IPS DF 6.9 (cell line): ENCODE results near the gene CAPN5.

Experiments
- DNase-seq: peaks from one replicate; pipeline ENCODE4 v3.0.0-alpha.2; 2013; ENCODE audit warnings: low read depth, low spot score
- H3K27ac ChIP-seq: one replicate; pipeline ENCODE4 v1.5.1; 2013; ENCODE audit warnings: low read length, control low read depth
- H3K27me3 ChIP-seq: 2 replicates; pipeline ENCODE4 v1.6.1; 2013; ENCODE audit warnings: mild to moderate bottlenecking, low read length; ENCODE audit not compliant: control insufficient read depth, insufficient read depth
- H3K36me3 ChIP-seq: 2 replicates; pipeline ENCODE4 v1.6.1; 2013; ENCODE audit warnings: low read length; ENCODE audit not compliant: control insufficient read depth, insufficient read depth
- H3K4me1 ChIP-seq: 2 replicates; pipeline ENCODE4 v1.6.1; 2013; ENCODE audit warnings: low read length; ENCODE audit not compliant: control insufficient read depth, insufficient read depth
- H3K4me3 ChIP-seq: 2 replicates; pipeline ENCODE4 v1.5.1; 2013; ENCODE audit warnings: mild to moderate bottlenecking, low read length
- H3K9me3 ChIP-seq: 2 replicates; pipeline ENCODE4 v1.6.1; 2013; ENCODE audit warnings: low read length, inconsistent platforms; ENCODE audit not compliant: control insufficient read depth, insufficient read depth
- WGBS: extraction: QIAGEN DNeasy Blood & Tissue Kit; methylation state at CpG from one replicate; pipeline ENCODE4 v1.1.7; 2013; ENCODE audit warnings: mixed read lengths, missing lambda C conversion rate; ENCODE audit not compliant: insufficient read length, insufficient coverage; 5-methylcytosine and 5-hydroxymethylcytosine counted together

Gene CAPN5

GRCh38 chr11:77081976-77082836 is 15.4 kb downstream of the CAPN5 start:
- Histone ChIP-seq H3K9me3 (no peaks in the 10 kb centered on the region), H3K27me3 (no peaks in the 10 kb centered on the region), H3K36me3 (no peaks in the 10 kb centered on the region), H3K27ac (no peak overlapping the region), H3K4me1 (no peaks in the 10 kb centered on the region), H3K4me3 (no peak overlapping the region)
- no CpG with 5 or more reads among the region's 11 CpGs for WGBS
- DNase-seq: no peak

GRCh38 chr11:77082838-77083565 is 16.2 kb downstream of the CAPN5 start:
- Histone ChIP-seq H3K27ac (no peak overlapping the region), H3K4me1 (no peaks in the 10 kb centered on the region), H3K27me3 (no peaks in the 10 kb centered on the region), H3K9me3 (no peaks in the 10 kb centered on the region), H3K36me3 (no peaks in the 10 kb centered on the region), H3K4me3 (no peak overlapping the region)
- no CpG with 5 or more reads among the region's 15 CpGs for WGBS
- no peak for DNase-seq

GRCh38 chr11:77083566-77084245 is 16.9 kb downstream of the CAPN5 start:
- H3K4me3 ChIP-seq: no peak overlapping the region
- no peaks in the 10 kb centered on the region for H3K4me1 ChIP-seq
- no peak for DNase-seq
- no peaks in the 10 kb centered on the region for H3K36me3 ChIP-seq
- no CpG with 5 or more reads among the region's 12 CpGs for WGBS
- no peak overlapping the region for H3K27ac ChIP-seq
- no peaks in the 10 kb centered on the region for H3K9me3 ChIP-seq
- no peaks in the 10 kb centered on the region for H3K27me3 ChIP-seq

GRCh38 chr11:77084581-77085191 is 17.9 kb downstream of the CAPN5 start:
- no CpG with 5 or more reads among the region's 25 CpGs for WGBS
- no peaks in the 10 kb centered on the region for H3K4me1 ChIP-seq
- no peaks in the 10 kb centered on the region for H3K9me3 ChIP-seq

GRCh38 chr11:77085652-77086051 is 18.9 kb downstream of the CAPN5 start:
- Histone ChIP-seq H3K9me3 (no peaks in the 10 kb centered on the region), H3K4me3 (no peak overlapping the region), H3K36me3 (no peaks in the 10 kb centered on the region), H3K27me3 (no peaks in the 10 kb centered on the region), H3K4me1 (no peaks in the 10 kb centered on the region), H3K27ac (no peak overlapping the region)
- DNase-seq: no peak
- WGBS: no CpG with 5 or more reads among the region's 6 CpGs

More at GRCh38 chr11:77084581-77085191, 17.9 kb downstream of the CAPN5 start:
- no peak for DNase-seq
- H3K36me3 ChIP-seq: no peaks in the 10 kb centered on the region
- no peak overlapping the region for H3K27ac ChIP-seq
- no peaks in the 10 kb centered on the region for H3K27me3 ChIP-seq
- no peak overlapping the region for H3K4me3 ChIP-seq

GRCh38 chr11:77086521-77087472 is 20.0 kb downstream of the CAPN5 start:
- H3K27me3 ChIP-seq: no peaks in the 10 kb centered on the region
- H3K9me3 ChIP-seq: no peaks in the 10 kb centered on the region
- no peak for DNase-seq
- H3K4me1 ChIP-seq: no peaks in the 10 kb centered on the region
- H3K36me3 ChIP-seq: no peaks in the 10 kb centered on the region
- H3K4me3 ChIP-seq: no peak overlapping the region
- H3K27ac ChIP-seq: no peak overlapping the region
- WGBS: no CpG with 5 or more reads among the region's 23 CpGs

GRCh38 chr11:77087723-77088225 is 21.0 kb downstream of the CAPN5 start:
- no peaks in the 10 kb centered on the region for H3K4me1 ChIP-seq
- H3K27me3 ChIP-seq: no peaks in the 10 kb centered on the region
- H3K36me3 ChIP-seq: no peaks in the 10 kb centered on the region
- no CpG with 5 or more reads among the region's 9 CpGs for WGBS
- H3K9me3 ChIP-seq: no peaks in the 10 kb centered on the region
- DNase-seq: no peak
- H3K4me3 ChIP-seq: no peak overlapping the region
- no peak overlapping the region for H3K27ac ChIP-seq

GRCh38 chr11:77088236-77089003 is 21.6 kb downstream of the CAPN5 start:
- DNase-seq: no peak
- H3K4me1 ChIP-seq: no peaks in the 10 kb centered on the region
- no peaks in the 10 kb centered on the region for H3K27me3 ChIP-seq
- no peak overlapping the region for H3K27ac ChIP-seq
- WGBS: no CpG with 5 or more reads among the region's 11 CpGs
- no peak overlapping the region for H3K4me3 ChIP-seq
- H3K9me3 ChIP-seq: no peaks in the 10 kb centered on the region
- H3K36me3 ChIP-seq: no peaks in the 10 kb centered on the region

GRCh38 chr11:77089004-77089545 is 22.3 kb downstream of the CAPN5 start:
- Histone ChIP-seq H3K36me3 (no peaks in the 10 kb centered on the region), H3K4me1 (no peaks in the 10 kb centered on the region), H3K9me3 (no peaks in the 10 kb centered on the region), H3K27ac (no peak overlapping the region), H3K4me3 (no peak overlapping the region), H3K27me3 (no peaks in the 10 kb centered on the region)
- DNase-seq: no peak
- WGBS: no CpG with 5 or more reads among the region's 3 CpGs
